HEK293 (cell line): Measurements from ENCODE around the gene ADAMTS4.
A peak's percentile ranks its signal among the peaks of the same experiment; 100 is the strongest.

Experiments used
- CTCF ChIA-PET: fragments of 350-600 bp; formaldehyde crosslinking; extraction: SDS; loops from one replicate; lab custom pipeline; 2021; ENCODE audit warnings: antibody characterized with exemption; lab: Yijun Ruan, JAX
- POLR2A ChIA-PET: fragments of 300-600 bp; formaldehyde crosslinking; extraction: SDS; loops from one replicate; lab custom pipeline; 2020; ENCODE audit warnings: antibody characterized with exemption, inconsistent platforms; lab: Yijun Ruan, JAX
- H3K27ac ChIP-seq: fragments of 200-500 bp; sonication (Bioruptor generic); 2 replicates; pipeline ENCODE4 v1.5.1; 2014; ENCODE audit warnings: low read depth, low read length, control low read depth, inconsistent platforms; ENCODE audit errors: extremely low read depth
- H3K36me3 ChIP-seq, 2 experiments: fragments of 200-500 bp in 1 of 2; sonication (Bioruptor generic) in 1 of 2; 1 replicate in 1 of 2; 2 replicates in 1 of 2; pipeline ENCODE4 v1.5.1; 2014 to 2017; ENCODE audit warnings: inconsistent platforms in 2 of 2, low read length in 2 of 2; ENCODE audit not compliant: control insufficient read depth in 2 of 2, insufficient read depth in 1 of 2
- H3K4me1 ChIP-seq: fragments of 200-500 bp; sonication (Bioruptor generic); 2 replicates; pipeline ENCODE4 v1.5.1; 2014; ENCODE audit warnings: mild to moderate bottlenecking, low read length, inconsistent platforms; ENCODE audit not compliant: control insufficient read depth, insufficient read depth
- H3K4me3 ChIP-seq: 2 replicates; pipeline ENCODE4 v1.5.1; 2011; ENCODE audit warnings: low read depth, mild to moderate bottlenecking, control low read depth, low read length, moderate library complexity
- H3K9me3 ChIP-seq: fragments of 200-500 bp; sonication (Bioruptor generic); 2 replicates; pipeline ENCODE4 v1.5.1; 2014; ENCODE audit warnings: low read depth, low read length, inconsistent platforms; ENCODE audit not compliant: control insufficient read depth, insufficient read depth
- KLF1 ChIP-seq: fragments of 450-650 bp; formaldehyde crosslinking; IDR thresholded peaks from 2 replicates; pipeline ENCODE4 v1.5.1; 2016; ENCODE audit warnings: missing biosample characterization, missing genetic modification characterization
- MZF1 ChIP-seq: fragments of 450-650 bp; formaldehyde crosslinking; IDR thresholded peaks from 2 replicates; pipeline ENCODE4 v1.5.1; 2017; ENCODE audit warnings: missing biosample characterization, missing genetic modification characterization, borderline replicate concordance
- SCRT1 ChIP-seq: fragments of 450-650 bp; formaldehyde crosslinking; IDR thresholded peaks from 2 replicates; pipeline ENCODE4 v1.5.1; 2016; ENCODE audit warnings: missing biosample characterization, missing genetic modification characterization, borderline replicate concordance
- SETDB1 ChIP-seq: IDR thresholded peaks from one replicate; pipeline ENCODE4 v1.6.1; 2017; ENCODE audit warnings: mild to moderate bottlenecking, low read length, moderate library complexity, mixed read lengths; ENCODE audit not compliant: insufficient read length
- ZBTB48 ChIP-seq: fragments of 450-650 bp; formaldehyde crosslinking; IDR thresholded peaks from 2 replicates; pipeline ENCODE4 v1.5.1; 2016; ENCODE audit warnings: missing biosample characterization, missing genetic modification characterization
- ZFHX2 ChIP-seq: fragments of 450-650 bp; formaldehyde crosslinking; conservative IDR thresholded peaks from 2 replicates; pipeline ENCODE4 v1.5.1; 2016; ENCODE audit warnings: missing biosample characterization, missing genetic modification characterization
- ZNF146 ChIP-seq: fragments of 450-650 bp; formaldehyde crosslinking; IDR thresholded peaks from 2 replicates; pipeline ENCODE4 v1.5.1; 2016; ENCODE audit warnings: missing biosample characterization, missing genetic modification characterization
- ZNF24 ChIP-seq: fragments of 450-650 bp; formaldehyde crosslinking; IDR thresholded peaks from 2 replicates; pipeline ENCODE4 v1.5.1; 2016; ENCODE audit warnings: missing biosample characterization, missing genetic modification characterization
- ZNF48 ChIP-seq: fragments of 450-650 bp; formaldehyde crosslinking; IDR thresholded peaks from 2 replicates; pipeline ENCODE4 v1.5.1; 2016; ENCODE audit warnings: missing biosample characterization, missing genetic modification characterization
- ZNF530 ChIP-seq: fragments of 450-650 bp; formaldehyde crosslinking; IDR thresholded peaks from 2 replicates; pipeline ENCODE4 v1.5.1; 2016; ENCODE audit warnings: low read depth, missing biosample characterization, missing genetic modification characterization
- ZNF600 ChIP-seq: fragments of 450-650 bp; formaldehyde crosslinking; IDR thresholded peaks from 2 replicates; pipeline ENCODE4 v1.5.1; 2016; ENCODE audit warnings: missing biosample characterization, missing genetic modification characterization
- ZNF792 ChIP-seq: fragments of 450-650 bp; formaldehyde crosslinking; IDR thresholded peaks from 2 replicates; pipeline ENCODE4 v1.5.1; 2016; ENCODE audit warnings: missing biosample characterization, missing genetic modification characterization
- ZXDB ChIP-seq: fragments of 450-650 bp; formaldehyde crosslinking; IDR thresholded peaks from 2 replicates; pipeline ENCODE4 v1.5.1; 2016; ENCODE audit warnings: missing biosample characterization, missing genetic modification characterization
- TF ChIP-seq, protein P1 (sequence below): fragments of 450-650 bp; formaldehyde crosslinking; IDR thresholded peaks from 2 replicates; pipeline ENCODE4 v1.5.1; 2017; ENCODE audit warnings: missing biosample characterization, missing genetic modification characterization
- TF ChIP-seq, protein P2 (sequence below): fragments of 450-650 bp; formaldehyde crosslinking; conservative IDR thresholded peaks from 2 replicates; pipeline ENCODE4 v1.5.1; 2016; ENCODE audit warnings: low read depth, missing biosample characterization, missing genetic modification characterization
- TF ChIP-seq, protein P3 (sequence below): fragments of 450-650 bp; formaldehyde crosslinking; IDR thresholded peaks from 2 replicates; pipeline ENCODE4 v1.5.1; 2017; ENCODE audit warnings: missing biosample characterization, missing genetic modification characterization
- TF ChIP-seq, protein P4 (sequence below): fragments of 450-650 bp; formaldehyde crosslinking; IDR thresholded peaks from 2 replicates; pipeline ENCODE4 v1.5.1; 2016; ENCODE audit warnings: missing biosample characterization, missing genetic modification characterization
- TF ChIP-seq, protein P5 (sequence below): fragments of 450-650 bp; formaldehyde crosslinking; IDR thresholded peaks from 2 replicates; pipeline ENCODE4 v1.5.1; 2017; ENCODE audit warnings: missing biosample characterization, missing genetic modification characterization
- TF ChIP-seq, protein P6 (sequence below): fragments of 450-650 bp; formaldehyde crosslinking; IDR thresholded peaks from 2 replicates; pipeline ENCODE4 v1.5.1; 2016; ENCODE audit warnings: missing biosample characterization, missing genetic modification characterization

ADAMTS4 gene

DNA sequence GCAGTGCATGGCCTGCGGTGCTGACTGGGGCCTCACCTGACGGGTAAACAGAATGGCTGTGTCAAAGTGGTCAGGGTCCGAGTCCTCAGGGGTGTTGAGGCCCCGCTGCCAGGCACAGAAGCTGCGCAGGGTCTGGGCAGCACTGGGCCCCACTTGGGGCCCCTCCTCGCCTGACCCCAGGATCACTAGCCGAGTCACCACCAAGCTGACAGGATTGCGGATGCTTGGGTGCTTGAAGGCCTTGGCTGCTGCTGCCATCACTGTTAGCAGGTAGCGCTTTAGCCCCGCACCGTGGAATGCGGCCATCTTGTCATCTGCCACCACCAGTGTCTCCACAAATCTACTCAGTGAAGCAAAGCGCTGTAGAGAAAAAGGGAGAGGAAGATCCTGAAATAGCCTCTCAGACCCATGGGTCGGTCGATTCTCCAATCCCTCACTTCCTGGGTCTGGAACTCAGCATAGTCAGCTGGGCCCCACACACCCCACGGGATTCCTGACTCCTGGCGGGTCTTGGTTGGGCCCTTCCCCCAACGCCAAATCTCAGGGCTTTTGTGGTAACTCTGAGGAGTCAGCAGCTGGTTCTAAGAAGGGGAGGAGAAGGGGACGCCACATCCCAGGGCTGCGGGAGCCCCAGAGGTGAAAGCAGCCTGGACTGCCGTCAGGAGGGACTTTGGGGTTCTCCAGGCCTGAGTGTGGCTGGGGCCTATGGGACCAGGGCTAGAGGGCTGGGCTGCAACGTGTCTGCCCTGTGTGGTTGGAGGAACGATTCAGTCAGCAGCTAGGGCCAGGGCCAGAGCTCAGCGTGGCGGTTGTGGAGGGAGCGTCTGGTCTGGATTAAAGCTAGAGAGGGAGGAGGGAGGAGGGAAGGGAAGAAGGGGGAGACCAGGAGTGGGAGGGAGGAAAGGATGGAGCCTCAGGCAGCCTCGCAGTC lies 2.1 kb downstream of the ADAMTS4 start:
- no peaks in the 10 kb centered on the region for H3K36me3 ChIP-seq
- TF ChIP-seq, protein P1, sequence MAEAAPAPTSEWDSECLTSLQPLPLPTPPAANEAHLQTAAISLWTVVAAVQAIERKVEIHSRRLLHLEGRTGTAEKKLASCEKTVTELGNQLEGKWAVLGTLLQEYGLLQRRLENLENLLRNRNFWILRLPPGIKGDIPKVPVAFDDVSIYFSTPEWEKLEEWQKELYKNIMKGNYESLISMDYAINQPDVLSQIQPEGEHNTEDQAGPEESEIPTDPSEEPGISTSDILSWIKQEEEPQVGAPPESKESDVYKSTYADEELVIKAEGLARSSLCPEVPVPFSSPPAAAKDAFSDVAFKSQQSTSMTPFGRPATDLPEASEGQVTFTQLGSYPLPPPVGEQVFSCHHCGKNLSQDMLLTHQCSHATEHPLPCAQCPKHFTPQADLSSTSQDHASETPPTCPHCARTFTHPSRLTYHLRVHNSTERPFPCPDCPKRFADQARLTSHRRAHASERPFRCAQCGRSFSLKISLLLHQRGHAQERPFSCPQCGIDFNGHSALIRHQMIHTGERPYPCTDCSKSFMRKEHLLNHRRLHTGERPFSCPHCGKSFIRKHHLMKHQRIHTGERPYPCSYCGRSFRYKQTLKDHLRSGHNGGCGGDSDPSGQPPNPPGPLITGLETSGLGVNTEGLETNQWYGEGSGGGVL (tag by site-specific recombination): 0 out of 2 replicates have a peak, but pooled peaks have one; percentile 31
- 0 out of 2 replicates have a peak, but pooled peaks have one; percentile 12 for TF ChIP-seq ZBTB48 (tag by site-specific recombination)
- TF ChIP-seq ZNF48: no peak
- TF ChIP-seq ZNF530: no peak
- peak; percentile 67; the same call in 1 of the 2 replicates for TF ChIP-seq ZNF600 (tag by site-specific recombination)
- TF ChIP-seq KLF1 (tag by site-specific recombination): no peak
- peaks cover 9% of the 10 kb centered on the region; the same call in 1 of the 2 replicates for H3K4me1 ChIP-seq
- no peak overlapping the region for H3K27ac ChIP-seq
- ChIA-PET CTCF (no interaction called here), POLR2A (no interaction called here)
- H3K9me3 ChIP-seq: no peaks in the 10 kb centered on the region
- H3K4me3 ChIP-seq: no peak overlapping the region

DNA sequence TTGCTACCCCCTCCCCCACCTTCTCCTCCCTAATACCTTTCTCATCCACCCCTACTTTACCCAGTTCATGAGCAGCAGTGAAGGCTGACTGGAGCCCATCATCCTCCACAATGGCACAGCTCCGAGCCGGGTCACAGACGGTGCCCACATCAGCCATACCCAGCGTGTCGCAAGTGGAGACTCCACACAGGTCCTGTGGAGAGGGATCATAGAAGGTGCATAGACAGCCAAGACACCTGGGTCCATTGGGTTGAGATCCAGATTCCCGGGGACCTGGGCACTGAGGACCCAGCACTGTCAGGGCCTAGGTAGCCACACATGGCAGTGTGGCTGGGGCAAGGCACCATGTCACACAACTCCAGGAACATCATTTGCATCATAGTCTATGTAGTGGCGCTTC lies 2.7 kb downstream of the ADAMTS4 start:
- Histone ChIP-seq H3K4me3 (no peak overlapping the region), H3K36me3 (no peaks in the 10 kb centered on the region)
- CTCF ChIA-PET: interaction anchor here (2.1 kb wide), 1 partner anchor 14 kb away, joined by 7 read pairs; no protein-coding TSS in a partner anchor
- TF ChIP-seq ZXDB (tag by site-specific recombination): no peak
- TF ChIP-seq, all 188 proteins: peak for 0
- Histone ChIP-seq H3K27ac (no peak overlapping the region), H3K4me1 (0 out of 2 replicates have a peak, but pooled peaks cover 6% of the 10 kb centered on the region), H3K9me3 (no peaks in the 10 kb centered on the region)
- POLR2A ChIA-PET: no interaction called here

DNA sequence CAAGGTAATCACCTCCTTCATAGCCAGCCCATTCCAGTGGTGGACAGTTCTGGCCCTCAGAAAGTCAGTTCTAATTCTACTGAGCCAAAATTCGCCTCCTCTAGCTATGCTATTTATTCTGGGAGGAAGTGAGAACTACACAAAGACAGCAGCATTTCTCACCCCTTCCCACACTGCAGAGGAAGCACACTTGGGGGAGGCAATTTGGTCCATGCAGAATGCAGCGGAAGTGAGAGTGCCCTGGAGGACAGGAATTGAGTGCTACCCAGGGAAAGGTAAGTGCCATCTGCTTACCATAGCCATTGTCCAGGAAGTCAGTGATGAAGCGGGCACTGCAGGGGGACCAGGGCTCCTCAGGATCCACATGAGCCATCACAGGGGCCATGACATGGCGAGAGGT lies 3.7 kb downstream of the ADAMTS4 start:
- no peak overlapping the region for H3K4me3 ChIP-seq
- ChIA-PET POLR2A (no interaction called here), CTCF (interaction anchor here (2.1 to 4.5 kb wide), 3 partner anchors 11 to 15 kb away, joined by 7 to 39 read pairs (median 31); no protein-coding TSS in a partner anchor)
- H3K27ac ChIP-seq: no peak overlapping the region
- no peaks in the 10 kb centered on the region for H3K9me3 ChIP-seq
- 0 out of 2 replicates have a peak, but pooled peaks cover 6% of the 10 kb centered on the region for H3K4me1 ChIP-seq
- no peaks in the 10 kb centered on the region for H3K36me3 ChIP-seq
- TF ChIP-seq ZNF792 (tag by site-specific recombination) (no peak), ZFHX2 (tag by site-specific recombination) (no peak), SCRT1 (tag by site-specific recombination) (no peak), ZNF146 (tag by site-specific recombination) (no peak), SETDB1 (no peak), MZF1 (tag by site-specific recombination) (no peak), ZNF24 (tag by site-specific recombination) (no peak)
- TF ChIP-seq, protein P2, sequence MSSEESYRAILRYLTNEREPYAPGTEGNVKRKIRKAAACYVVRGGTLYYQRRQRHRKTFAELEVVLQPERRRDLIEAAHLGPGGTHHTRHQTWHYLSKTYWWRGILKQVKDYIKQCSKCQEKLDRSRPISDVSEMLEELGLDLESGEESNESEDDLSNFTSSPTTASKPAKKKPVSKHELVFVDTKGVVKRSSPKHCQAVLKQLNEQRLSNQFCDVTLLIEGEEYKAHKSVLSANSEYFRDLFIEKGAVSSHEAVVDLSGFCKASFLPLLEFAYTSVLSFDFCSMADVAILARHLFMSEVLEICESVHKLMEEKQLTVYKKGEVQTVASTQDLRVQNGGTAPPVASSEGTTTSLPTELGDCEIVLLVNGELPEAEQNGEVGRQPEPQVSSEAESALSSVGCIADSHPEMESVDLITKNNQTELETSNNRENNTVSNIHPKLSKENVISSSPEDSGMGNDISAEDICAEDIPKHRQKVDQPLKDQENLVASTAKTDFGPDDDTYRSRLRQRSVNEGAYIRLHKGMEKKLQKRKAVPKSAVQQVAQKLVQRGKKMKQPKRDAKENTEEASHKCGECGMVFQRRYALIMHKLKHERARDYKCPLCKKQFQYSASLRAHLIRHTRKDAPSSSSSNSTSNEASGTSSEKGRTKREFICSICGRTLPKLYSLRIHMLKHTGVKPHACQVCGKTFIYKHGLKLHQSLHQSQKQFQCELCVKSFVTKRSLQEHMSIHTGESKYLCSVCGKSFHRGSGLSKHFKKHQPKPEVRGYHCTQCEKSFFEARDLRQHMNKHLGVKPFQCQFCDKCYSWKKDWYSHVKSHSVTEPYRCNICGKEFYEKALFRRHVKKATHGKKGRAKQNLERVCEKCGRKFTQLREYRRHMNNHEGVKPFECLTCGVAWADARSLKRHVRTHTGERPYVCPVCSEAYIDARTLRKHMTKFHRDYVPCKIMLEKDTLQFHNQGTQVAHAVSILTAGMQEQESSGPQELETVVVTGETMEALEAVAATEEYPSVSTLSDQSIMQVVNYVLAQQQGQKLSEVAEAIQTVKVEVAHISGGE: no peak
- TF ChIP-seq, protein P3, sequence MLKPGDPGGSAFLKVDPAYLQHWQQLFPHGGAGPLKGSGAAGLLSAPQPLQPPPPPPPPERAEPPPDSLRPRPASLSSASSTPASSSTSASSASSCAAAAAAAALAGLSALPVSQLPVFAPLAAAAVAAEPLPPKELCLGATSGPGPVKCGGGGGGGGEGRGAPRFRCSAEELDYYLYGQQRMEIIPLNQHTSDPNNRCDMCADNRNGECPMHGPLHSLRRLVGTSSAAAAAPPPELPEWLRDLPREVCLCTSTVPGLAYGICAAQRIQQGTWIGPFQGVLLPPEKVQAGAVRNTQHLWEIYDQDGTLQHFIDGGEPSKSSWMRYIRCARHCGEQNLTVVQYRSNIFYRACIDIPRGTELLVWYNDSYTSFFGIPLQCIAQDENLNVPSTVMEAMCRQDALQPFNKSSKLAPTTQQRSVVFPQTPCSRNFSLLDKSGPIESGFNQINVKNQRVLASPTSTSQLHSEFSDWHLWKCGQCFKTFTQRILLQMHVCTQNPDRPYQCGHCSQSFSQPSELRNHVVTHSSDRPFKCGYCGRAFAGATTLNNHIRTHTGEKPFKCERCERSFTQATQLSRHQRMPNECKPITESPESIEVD (tag by site-specific recombination): no peak
- TF ChIP-seq, protein P4, sequence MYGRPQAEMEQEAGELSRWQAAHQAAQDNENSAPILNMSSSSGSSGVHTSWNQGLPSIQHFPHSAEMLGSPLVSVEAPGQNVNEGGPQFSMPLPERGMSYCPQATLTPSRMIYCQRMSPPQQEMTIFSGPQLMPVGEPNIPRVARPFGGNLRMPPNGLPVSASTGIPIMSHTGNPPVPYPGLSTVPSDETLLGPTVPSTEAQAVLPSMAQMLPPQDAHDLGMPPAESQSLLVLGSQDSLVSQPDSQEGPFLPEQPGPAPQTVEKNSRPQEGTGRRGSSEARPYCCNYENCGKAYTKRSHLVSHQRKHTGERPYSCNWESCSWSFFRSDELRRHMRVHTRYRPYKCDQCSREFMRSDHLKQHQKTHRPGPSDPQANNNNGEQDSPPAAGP (tag by site-specific recombination): no peak
- TF ChIP-seq, protein P5, sequence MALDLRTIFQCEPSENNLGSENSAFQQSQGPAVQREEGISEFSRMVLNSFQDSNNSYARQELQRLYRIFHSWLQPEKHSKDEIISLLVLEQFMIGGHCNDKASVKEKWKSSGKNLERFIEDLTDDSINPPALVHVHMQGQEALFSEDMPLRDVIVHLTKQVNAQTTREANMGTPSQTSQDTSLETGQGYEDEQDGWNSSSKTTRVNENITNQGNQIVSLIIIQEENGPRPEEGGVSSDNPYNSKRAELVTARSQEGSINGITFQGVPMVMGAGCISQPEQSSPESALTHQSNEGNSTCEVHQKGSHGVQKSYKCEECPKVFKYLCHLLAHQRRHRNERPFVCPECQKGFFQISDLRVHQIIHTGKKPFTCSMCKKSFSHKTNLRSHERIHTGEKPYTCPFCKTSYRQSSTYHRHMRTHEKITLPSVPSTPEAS (tag by site-specific recombination): no peak
- TF ChIP-seq, protein P6, sequence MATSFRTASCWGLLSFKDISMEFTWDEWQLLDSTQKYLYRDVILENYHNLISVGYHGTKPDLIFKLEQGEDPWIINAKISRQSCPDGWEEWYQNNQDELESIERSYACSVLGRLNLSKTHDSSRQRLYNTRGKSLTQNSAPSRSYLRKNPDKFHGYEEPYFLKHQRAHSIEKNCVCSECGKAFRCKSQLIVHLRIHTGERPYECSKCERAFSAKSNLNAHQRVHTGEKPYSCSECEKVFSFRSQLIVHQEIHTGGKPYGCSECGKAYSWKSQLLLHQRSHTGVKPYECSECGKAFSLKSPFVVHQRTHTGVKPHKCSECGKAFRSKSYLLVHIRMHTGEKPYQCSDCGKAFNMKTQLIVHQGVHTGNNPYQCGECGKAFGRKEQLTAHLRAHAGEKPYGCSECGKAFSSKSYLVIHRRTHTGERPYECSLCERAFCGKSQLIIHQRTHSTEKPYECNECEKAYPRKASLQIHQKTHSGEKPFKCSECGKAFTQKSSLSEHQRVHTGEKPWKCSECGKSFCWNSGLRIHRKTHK (tag by site-specific recombination): no peak
